GM12874 (cell line): ENCODE results near the gene UBALD2.

Experiments used
- TF ChIP-seq, protein P1 (sequence below): IDR thresholded peaks from 2 replicates; pipeline ENCODE4 v1.5.1; 2011; ENCODE audit warnings: low read depth, mild to moderate bottlenecking, control low read depth, low read length, moderate library complexity; ENCODE audit not compliant: insufficient read depth

Gene UBALD2

GRCh38 chr17:76273445-76274111, 8.4 kb downstream of the UBALD2 start:
- TF ChIP-seq, protein P1, sequence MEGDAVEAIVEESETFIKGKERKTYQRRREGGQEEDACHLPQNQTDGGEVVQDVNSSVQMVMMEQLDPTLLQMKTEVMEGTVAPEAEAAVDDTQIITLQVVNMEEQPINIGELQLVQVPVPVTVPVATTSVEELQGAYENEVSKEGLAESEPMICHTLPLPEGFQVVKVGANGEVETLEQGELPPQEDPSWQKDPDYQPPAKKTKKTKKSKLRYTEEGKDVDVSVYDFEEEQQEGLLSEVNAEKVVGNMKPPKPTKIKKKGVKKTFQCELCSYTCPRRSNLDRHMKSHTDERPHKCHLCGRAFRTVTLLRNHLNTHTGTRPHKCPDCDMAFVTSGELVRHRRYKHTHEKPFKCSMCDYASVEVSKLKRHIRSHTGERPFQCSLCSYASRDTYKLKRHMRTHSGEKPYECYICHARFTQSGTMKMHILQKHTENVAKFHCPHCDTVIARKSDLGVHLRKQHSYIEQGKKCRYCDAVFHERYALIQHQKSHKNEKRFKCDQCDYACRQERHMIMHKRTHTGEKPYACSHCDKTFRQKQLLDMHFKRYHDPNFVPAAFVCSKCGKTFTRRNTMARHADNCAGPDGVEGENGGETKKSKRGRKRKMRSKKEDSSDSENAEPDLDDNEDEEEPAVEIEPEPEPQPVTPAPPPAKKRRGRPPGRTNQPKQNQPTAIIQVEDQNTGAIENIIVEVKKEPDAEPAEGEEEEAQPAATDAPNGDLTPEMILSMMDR = no peak

GRCh38 chr17:76274112-76274956, 9.2 kb downstream of the UBALD2 start:
- TF ChIP-seq, protein P1 = no peak

DNA sequence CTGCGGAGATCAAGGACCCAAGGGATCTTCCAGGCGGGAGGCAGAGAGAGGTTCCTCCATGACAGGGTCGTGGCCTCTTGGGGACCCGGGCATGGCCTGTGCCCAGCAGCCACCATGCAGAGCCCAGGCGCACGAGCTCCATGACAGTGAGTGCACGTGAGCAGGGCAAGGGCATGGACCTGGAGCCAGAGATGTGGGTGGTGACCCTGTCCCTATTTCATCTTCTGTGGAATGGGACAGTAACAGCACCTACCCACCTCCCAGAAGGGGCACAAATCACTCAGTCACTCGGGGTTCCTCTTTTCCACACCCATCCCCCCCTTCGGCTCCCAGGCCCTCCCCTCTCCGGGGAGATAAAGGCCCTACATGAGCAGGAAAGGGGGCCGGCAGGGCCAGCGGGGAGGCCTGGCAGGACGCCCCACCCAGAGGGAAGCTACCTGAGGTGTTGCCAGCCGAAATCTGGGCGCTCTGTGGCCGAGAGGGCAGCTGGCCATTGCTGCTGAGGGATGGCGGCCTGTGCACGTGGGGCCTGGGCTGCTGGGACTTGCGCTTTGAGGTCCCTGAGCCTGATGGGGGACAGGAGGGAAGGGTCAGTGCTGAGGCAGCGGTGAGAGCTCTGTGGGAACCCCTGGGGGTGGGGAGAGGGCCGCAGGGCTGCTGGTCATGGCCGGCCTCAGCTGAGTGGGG, 10.4 kb downstream of the UBALD2 start:
- TF ChIP-seq, protein P1 = no peak

DNA sequence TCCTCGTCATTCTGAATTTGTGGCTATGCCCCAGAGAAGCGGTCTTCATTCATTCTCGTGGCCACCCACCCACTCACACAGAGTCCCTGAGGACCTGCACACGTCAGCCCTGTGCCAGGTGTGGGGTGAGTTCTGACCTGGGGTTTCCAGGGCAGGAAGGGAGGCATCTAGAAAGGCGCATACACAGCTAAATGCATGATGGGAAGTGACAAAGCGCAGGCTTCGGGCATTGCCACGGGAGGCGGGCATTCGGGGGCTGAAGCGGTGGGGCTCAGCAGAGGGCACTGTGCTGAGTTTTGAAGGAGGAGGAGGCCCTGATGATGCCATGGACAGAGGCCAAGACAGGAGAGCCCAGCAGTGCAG, 10.9 kb downstream of the UBALD2 start:
- TF ChIP-seq, protein P1 = no peak

DNA sequence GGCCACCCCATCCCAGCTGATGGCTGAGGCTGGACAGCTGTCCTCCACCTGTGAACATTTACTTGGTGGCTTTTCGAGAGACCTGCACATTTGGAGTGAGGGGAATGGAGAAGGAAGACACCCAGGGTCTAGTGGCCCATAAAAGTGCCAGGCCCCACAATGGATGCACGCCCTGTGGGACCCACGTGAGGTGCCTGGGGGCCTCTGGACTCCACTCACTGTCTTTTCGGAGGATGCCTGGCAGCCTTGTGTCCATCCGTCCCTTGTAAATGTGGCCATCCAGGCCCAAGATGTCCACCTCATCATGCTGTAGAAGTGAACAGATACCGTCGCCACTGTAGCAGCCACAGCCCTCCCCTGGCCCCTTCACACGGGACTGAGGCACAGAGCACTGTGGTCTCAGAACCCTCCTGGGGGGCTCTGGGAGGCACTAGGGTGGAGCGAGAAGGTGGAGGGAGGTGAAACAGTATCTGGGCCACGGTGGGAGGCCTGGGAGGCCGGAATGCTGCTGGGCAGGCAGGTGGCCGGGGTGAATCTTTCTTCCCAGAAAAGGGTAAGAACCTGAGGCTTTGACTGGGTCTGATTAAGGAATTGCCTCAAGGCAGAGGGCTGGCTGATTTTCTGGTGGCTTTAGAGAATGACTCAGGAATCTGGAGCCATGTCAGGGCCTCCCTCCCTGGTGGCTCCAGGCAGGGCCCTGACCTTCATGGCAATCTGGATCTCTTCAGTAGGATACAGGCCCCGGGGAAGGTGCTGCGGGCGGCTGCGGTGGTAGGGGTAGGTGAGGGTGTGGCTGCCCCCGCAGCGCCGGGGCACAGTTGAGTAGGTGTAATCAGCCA, 11.5 kb downstream of the UBALD2 start:
- TF ChIP-seq, protein P1 = no peak

GRCh38 chr17:76277300-76278267, 12.4 kb downstream of the UBALD2 start:
- TF ChIP-seq, protein P1 = no peak
